ENCODE data around the gene KCNN3.
"Not testable (repeated sequence)": the region's sequence is repeated elsewhere in the genome, so short reads cannot be mapped to it uniquely, and the experiment has no call there.

KCNN3 gene

DNA sequence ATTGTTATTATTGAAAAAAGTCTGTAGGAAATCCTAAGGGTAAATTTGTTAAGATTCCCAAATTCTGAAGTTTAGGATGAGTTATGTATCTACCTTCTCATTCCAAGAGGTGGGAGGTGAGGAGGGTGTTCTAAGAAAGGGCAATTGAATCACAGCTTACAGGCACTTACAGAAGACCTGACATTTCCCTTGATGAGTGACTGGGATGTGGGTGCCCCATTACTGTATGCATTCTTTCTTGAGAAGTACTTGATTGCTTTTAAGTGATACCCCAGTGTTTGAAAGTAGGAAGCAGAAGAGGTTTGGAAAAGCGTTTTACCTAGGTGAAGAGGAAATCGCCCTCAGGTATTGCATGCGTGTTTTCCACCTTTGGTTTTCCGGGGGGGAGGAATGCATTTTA, 175.1 kb downstream of the KCNN3 start:
- Histone ChIP-seq H3K4me3 (ENCODE audit: extremely low read depth, insufficient read depth, low read length, poor library complexity, severe bottlenecking) (no peak overlapping the region), H3K27ac (ENCODE audit: low read depth, low read length, severe bottlenecking) (no peak overlapping the region), H3K4me1 (ENCODE audit: control insufficient read depth, insufficient read depth, low read length, poor library complexity, severe bottlenecking) (no peaks in the 10 kb centered on the region), H3K9me3 (ENCODE audit: control insufficient read depth, low read length) (no peaks in the 10 kb centered on the region), H3K36me3 (ENCODE audit: control insufficient read depth, insufficient read depth, low read length) (no peaks in the 10 kb centered on the region)
- 90 to 97% methylated on average over 3 to 4 of the region's 4 CpGs for WGBS, 2 experiments (ENCODE audit: insufficient coverage in 2 of 2)

DNA sequence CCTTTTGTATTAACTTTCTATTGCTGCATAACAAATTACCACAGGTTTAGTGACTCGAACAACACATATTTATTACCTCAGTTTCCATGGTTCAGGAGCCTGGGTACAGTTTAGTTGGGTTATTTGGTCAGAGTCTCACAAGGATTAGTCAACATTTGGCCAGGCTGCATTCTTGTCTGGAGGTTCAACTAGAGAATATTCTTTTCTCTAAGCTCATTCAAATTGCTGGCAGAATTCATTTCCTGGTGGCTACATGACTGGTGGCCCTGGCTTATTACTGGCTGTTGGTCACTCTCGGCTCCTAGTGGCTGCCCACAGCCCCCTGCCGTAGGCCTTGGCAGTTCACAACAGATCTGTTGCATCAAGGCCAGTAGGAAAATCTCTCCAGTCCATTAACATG, 181.0 kb downstream of the KCNN3 start:
- H3K4me3 ChIP-seq (ENCODE audit: extremely low read depth, insufficient read depth, low read length, poor library complexity, severe bottlenecking), result no peak overlapping the region
- H3K4me1 ChIP-seq (ENCODE audit: control insufficient read depth, insufficient read depth, low read length, poor library complexity, severe bottlenecking), result no peaks in the 10 kb centered on the region
- H3K36me3 ChIP-seq (ENCODE audit: control insufficient read depth, insufficient read depth, low read length), result no peaks in the 10 kb centered on the region
- whole genome bisulfite sequencing, 2 experiments (ENCODE audit: insufficient coverage in 2 of 2), result 70% methylated on average over 1 of the region's 3 CpGs; no CpG with 5 or more reads in 1 of the 2 experiments
- H3K27ac ChIP-seq (ENCODE audit: low read depth, low read length, severe bottlenecking), result no peak overlapping the region
- H3K9me3 ChIP-seq (ENCODE audit: control insufficient read depth, low read length), result no peaks in the 10 kb centered on the region

DNA sequence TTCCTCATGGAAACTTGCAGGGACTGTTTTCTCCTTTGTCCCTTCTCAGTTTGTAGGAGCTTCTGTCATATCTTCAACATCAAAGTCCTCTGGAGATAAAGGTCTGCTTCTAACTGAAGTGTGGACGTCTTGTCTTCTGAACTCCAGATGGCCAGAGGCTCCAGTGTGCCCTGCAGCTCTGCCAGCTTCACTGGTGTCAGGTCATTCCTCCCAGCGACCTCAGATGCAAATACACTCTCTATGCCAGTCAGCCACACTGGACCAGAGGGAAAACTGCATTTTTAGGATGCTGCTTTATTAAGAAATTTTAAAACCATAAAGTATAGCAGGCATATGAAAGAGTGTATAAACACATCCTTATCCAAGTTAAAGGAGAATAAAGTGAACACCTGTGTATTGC, 183.6 kb downstream of the KCNN3 start:
- Histone ChIP-seq H3K4me1 (ENCODE audit: control insufficient read depth, insufficient read depth, low read length, poor library complexity, severe bottlenecking) (no peaks in the 10 kb centered on the region), H3K27ac (ENCODE audit: low read depth, low read length, severe bottlenecking) (no peak overlapping the region), H3K9me3 (ENCODE audit: control insufficient read depth, low read length) (no peaks in the 10 kb centered on the region), H3K4me3 (ENCODE audit: extremely low read depth, insufficient read depth, low read length, poor library complexity, severe bottlenecking) (no peak overlapping the region), H3K36me3 (ENCODE audit: control insufficient read depth, insufficient read depth, low read length) (no peaks in the 10 kb centered on the region)
- 57 to 86% methylated on average over 1 of the region's 2 CpGs for WGBS, 2 experiments (ENCODE audit: insufficient coverage in 2 of 2)

DNA sequence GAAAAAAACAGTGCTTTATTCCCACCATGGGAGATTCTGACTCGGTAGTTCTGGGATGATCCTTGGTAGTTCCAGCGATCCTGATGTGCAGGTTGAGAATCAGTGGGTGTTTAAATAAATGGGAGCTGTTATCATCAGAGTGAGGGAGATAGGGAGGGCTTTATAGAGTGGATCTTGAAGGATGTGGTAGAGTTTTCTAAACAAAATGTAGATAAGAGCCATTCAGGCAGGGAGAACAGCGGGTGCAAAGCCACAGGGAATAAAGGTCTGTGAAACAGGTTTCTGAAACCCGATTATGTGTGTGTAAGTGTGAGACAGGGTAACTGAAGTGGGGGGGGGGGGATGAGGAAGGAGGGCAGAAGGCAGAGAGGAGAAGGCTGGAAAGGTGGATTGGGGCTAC, 186.3 kb downstream of the KCNN3 start:
- Histone ChIP-seq H3K9me3 (ENCODE audit: control insufficient read depth, low read length) (no peaks in the 10 kb centered on the region), H3K4me3 (ENCODE audit: extremely low read depth, insufficient read depth, low read length, poor library complexity, severe bottlenecking) (no peak overlapping the region), H3K4me1 (ENCODE audit: control insufficient read depth, insufficient read depth, low read length, poor library complexity, severe bottlenecking) (no peaks in the 10 kb centered on the region), H3K36me3 (ENCODE audit: control insufficient read depth, insufficient read depth, low read length) (no peaks in the 10 kb centered on the region), H3K27ac (ENCODE audit: low read depth, low read length, severe bottlenecking) (no peak overlapping the region)
- 87 to 98% methylated on average over 3 of the region's 4 CpGs for WGBS, 2 experiments (ENCODE audit: insufficient coverage in 2 of 2)

DNA sequence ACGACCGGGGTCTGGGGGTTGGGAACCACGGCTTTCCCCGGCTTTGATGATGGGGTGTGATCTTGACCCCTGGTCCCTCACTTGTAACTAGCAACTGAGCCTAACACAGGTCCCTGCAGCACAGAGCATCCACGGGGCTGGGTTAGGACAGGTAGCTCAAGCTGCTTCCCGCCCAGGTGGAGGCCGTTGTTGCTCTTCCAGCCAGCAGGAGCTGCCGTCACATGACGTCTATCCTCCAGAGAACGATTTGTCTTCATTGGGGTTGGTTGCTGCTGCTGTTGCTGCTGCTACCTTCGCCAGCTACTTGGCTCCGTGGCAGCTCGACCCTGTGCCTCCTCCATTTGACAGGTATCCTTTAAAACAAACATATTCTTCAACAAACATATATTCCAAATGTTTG, 187.8 kb downstream of the KCNN3 start:
- Histone ChIP-seq H3K4me3 (ENCODE audit: extremely low read depth, insufficient read depth, low read length, poor library complexity, severe bottlenecking) (no peak overlapping the region), H3K27ac (ENCODE audit: low read depth, low read length, severe bottlenecking) (no peak overlapping the region), H3K9me3 (ENCODE audit: control insufficient read depth, low read length) (no peaks in the 10 kb centered on the region), H3K4me1 (ENCODE audit: control insufficient read depth, insufficient read depth, low read length, poor library complexity, severe bottlenecking) (no peaks in the 10 kb centered on the region), H3K36me3 (ENCODE audit: control insufficient read depth, insufficient read depth, low read length) (no peaks in the 10 kb centered on the region)
- WGBS, 2 experiments (ENCODE audit: insufficient coverage in 2 of 2), result 75 to 76% methylated on average over 8 to 13 of the region's 13 CpGs

DNA sequence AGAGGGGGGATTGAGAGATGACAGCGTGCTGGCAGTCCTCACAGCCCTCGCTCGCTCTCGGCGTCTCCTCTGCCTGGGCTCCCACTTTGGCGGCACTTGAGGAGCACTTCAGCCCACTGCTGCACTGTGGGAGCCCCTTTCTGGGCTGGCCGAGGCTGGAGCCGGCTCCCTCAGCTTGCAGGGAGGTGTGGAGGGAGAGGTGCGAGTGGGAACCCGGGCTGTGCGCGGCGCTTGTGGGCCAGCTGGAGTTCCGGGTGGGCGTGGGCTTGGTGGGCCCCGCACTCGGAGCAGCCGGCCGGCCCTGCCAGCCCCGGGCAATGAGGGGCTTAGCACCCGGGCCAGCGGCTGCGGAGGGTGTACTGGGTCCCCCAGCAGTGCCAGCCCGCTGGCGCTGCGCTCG, 192.2 kb downstream of the KCNN3 start:
- WGBS, 2 experiments (ENCODE audit: insufficient coverage in 2 of 2), result 96% methylated on average over 4 of the region's 27 CpGs; no CpG with 5 or more reads in 1 of the 2 experiments
- not testable (repeated sequence) for H3K9me3 ChIP-seq (ENCODE audit: control insufficient read depth, low read length); H3K4me1 ChIP-seq (ENCODE audit: control insufficient read depth, insufficient read depth, low read length, poor library complexity, severe bottlenecking); H3K36me3 ChIP-seq (ENCODE audit: control insufficient read depth, insufficient read depth, low read length); H3K27ac ChIP-seq (ENCODE audit: low read depth, low read length, severe bottlenecking); H3K4me3 ChIP-seq (ENCODE audit: extremely low read depth, insufficient read depth, low read length, poor library complexity, severe bottlenecking)

DNA sequence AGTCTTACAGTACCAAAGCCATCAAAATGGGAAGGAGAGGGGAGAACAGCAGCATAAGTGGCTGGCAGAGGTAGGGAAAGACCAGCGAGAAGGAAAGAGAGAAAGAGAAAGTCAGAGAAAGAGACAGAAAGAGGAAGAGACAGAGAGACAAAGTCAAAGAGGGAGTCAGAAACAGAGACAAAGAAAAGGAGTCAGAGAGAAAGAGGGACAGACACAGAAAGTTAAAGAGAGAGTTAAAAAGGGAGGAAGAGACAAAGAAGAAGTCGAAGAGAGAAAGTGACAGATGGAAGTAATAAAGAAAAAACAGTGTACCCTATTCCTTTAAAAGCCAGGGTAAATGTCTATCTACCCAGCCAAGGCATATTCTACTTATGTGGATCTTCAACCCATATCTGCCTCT, 193.2 kb downstream of the KCNN3 start:
- WGBS, 2 experiments (ENCODE audit: insufficient coverage in 2 of 2), result 100% methylated on average over 1 to 2 of the region's 2 CpGs
- not testable (repeated sequence) for H3K27ac ChIP-seq (ENCODE audit: low read depth, low read length, severe bottlenecking)

DNA sequence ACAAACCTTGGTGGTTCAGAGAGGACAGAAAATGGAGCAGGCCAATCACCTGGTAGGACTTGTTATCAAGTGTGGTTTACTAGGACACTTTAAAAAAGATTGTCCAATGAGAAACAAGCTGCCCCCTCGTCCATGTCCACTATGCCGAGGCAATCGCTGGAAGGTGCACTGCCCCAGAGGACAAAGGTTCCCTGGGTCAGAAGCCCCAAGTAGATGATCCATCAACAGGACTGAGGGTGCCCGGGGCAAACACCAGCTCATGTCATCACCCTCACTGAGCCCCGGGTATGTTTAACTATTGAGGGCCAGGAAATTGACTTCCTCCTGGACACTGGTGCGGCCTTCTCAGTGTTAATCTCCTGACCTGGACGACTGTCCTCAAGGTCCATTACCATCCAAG, 195.6 kb downstream of the KCNN3 start:
- H3K27ac ChIP-seq (ENCODE audit: low read depth, low read length, severe bottlenecking); H3K4me3 ChIP-seq (ENCODE audit: extremely low read depth, insufficient read depth, low read length, poor library complexity, severe bottlenecking); H3K9me3 ChIP-seq (ENCODE audit: control insufficient read depth, low read length); H3K36me3 ChIP-seq (ENCODE audit: control insufficient read depth, insufficient read depth, low read length); H3K4me1 ChIP-seq (ENCODE audit: control insufficient read depth, insufficient read depth, low read length, poor library complexity, severe bottlenecking): not testable (repeated sequence)
- 88 to 94% methylated on average over 6 to 7 of the region's 7 CpGs for WGBS, 2 experiments (ENCODE audit: insufficient coverage in 2 of 2)

More for the DNA sequence above, 193.2 kb downstream of the KCNN3 start:
- H3K9me3 ChIP-seq (ENCODE audit: control insufficient read depth, low read length); H3K4me3 ChIP-seq (ENCODE audit: extremely low read depth, insufficient read depth, low read length, poor library complexity, severe bottlenecking); H3K4me1 ChIP-seq (ENCODE audit: control insufficient read depth, insufficient read depth, low read length, poor library complexity, severe bottlenecking); H3K36me3 ChIP-seq (ENCODE audit: control insufficient read depth, insufficient read depth, low read length): not testable (repeated sequence)

DNA sequence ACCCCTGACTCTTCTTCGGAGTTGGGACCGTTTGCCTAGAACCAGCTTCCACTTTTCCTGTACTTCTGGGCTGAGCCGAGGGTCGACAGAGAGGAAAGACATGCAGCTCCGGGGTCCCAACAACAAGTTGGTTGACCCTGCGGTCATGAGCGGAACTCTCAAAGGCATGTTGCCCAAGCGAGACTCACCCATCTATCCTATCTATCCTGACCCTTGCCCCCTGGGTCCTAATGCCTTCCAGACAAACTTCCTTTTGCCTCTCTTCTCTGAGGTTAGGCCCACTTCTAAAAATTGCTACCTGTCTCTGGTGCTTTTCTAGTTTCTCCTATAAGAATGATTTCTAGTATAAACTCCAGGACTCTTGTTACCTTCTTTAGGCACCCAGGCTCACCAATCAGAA, 197.8 kb downstream of the KCNN3 start:
- H3K4me1 ChIP-seq (ENCODE audit: control insufficient read depth, insufficient read depth, low read length, poor library complexity, severe bottlenecking); H3K36me3 ChIP-seq (ENCODE audit: control insufficient read depth, insufficient read depth, low read length); H3K27ac ChIP-seq (ENCODE audit: low read depth, low read length, severe bottlenecking); H3K9me3 ChIP-seq (ENCODE audit: control insufficient read depth, low read length); H3K4me3 ChIP-seq (ENCODE audit: extremely low read depth, insufficient read depth, low read length, poor library complexity, severe bottlenecking): not testable (repeated sequence)
- 88 to 95% methylated on average over 7 to 8 of the region's 8 CpGs for WGBS, 2 experiments (ENCODE audit: insufficient coverage in 2 of 2)

DNA sequence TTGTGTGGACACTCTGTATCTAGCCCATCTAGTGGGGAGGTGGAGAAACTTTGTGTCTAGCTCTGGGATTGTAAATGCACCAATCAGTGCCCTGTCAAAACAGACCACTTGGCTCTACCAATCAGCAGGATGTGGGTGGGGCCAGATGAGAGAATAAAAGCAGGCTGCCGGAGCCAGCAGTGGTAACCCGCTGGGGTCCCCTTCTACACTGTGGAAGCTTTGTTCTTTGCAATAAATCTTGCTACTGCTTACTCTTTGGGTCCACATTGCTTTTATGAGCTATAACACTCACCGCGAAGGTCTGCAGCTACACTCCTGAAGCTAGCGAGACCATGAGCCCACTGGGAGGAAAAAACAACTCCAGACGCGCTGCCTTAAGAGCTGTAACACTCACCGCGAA, 198.7 kb downstream of the KCNN3 start:
- not testable (repeated sequence) for H3K36me3 ChIP-seq (ENCODE audit: control insufficient read depth, insufficient read depth, low read length); H3K4me1 ChIP-seq (ENCODE audit: control insufficient read depth, insufficient read depth, low read length, poor library complexity, severe bottlenecking); H3K9me3 ChIP-seq (ENCODE audit: control insufficient read depth, low read length); H3K4me3 ChIP-seq (ENCODE audit: extremely low read depth, insufficient read depth, low read length, poor library complexity, severe bottlenecking); H3K27ac ChIP-seq (ENCODE audit: low read depth, low read length, severe bottlenecking)
- 94 to 95% methylated on average over 7 to 9 of the region's 9 CpGs for WGBS, 2 experiments (ENCODE audit: insufficient coverage in 2 of 2)

DNA sequence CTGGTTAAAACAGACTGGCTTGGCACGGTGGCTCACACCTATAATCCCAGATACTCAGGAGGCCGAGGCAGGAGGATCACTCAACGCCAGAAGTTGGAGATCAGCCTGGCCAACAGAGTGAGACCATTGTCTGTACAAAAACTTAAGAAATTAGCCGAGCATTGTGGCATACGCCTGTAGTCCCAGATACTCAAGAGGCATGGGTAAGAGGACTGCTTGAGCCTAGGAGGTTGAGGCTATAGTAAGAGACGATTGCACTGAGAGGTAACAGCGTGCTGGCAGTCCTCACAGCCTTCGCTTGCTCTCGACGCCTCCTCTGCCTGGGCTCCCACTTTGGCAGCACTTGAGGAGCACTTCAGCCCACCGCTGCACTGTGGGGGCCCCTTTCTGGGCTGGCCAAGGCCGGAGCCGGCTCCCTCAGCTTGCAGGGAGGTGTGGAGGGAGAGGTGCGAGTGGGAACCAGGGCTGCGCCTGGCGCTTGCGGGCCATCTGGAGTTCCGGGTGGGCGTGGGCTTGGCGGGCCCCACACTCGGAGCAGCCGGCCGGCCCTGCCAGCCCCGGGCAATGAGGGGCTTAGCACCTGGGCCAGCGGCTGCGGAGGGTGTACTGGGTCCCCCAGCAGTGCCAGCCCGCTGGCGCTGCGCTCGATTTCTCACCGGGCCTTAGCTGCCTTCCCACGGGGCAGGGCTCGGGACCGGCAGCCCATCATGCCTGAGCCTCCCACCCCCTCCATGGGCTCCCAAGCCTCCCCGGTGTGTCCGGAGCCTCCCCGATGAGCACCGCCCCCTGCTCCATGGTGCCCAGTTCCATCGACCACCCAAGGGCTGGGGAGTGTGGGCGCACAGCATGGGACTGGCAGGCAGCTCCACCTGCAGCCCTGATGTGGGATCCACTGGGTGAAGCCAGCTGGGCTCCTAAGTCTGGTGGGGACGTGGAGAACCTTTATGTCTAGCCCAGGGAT, 199.5 kb downstream of the KCNN3 start:
- not testable (repeated sequence) for H3K9me3 ChIP-seq (ENCODE audit: control insufficient read depth, low read length)

More for the DNA sequence above, 199.5 kb downstream of the KCNN3 start:
- H3K27ac ChIP-seq (ENCODE audit: low read depth, low read length, severe bottlenecking); H3K4me3 ChIP-seq (ENCODE audit: extremely low read depth, insufficient read depth, low read length, poor library complexity, severe bottlenecking); H3K4me1 ChIP-seq (ENCODE audit: control insufficient read depth, insufficient read depth, low read length, poor library complexity, severe bottlenecking); H3K36me3 ChIP-seq (ENCODE audit: control insufficient read depth, insufficient read depth, low read length): not testable (repeated sequence)
- 84 to 92% methylated on average over 8 to 23 of the region's 41 CpGs for WGBS, 2 experiments (ENCODE audit: insufficient coverage in 2 of 2)

Data from mesodermal cell (in vitro differentiated cells).